Thoracic aorta (tissue), 2 donors: ENCODE measurements around the gene HPS4. TPM values are rescaled to one million over a fixed set of nuclear protein-coding genes. Genes with fewer than 3 reads are reported as not detected.

Experiments
- ATAC-seq: fragments of 150-250 bp; one replicate; pipeline ENCODE4 v1.8.0; 2017; ENCODE audit warnings: low read depth; ENCODE audit not compliant: insufficient number of reproducible peaks, low FRiP score
- DNase-seq: peaks from one replicate; pipeline ENCODE4 v3.0.0-alpha.2; 2020; ENCODE audit warnings: low spot score
- H3K27ac ChIP-seq, 2 donors: fragments of 200-600 bp; sonication (generic); 1 replicate in 1 of 2; 2 replicates in 1 of 2; pipeline ENCODE4 v1.5.1; 2016; ENCODE audit warnings: mild to moderate bottlenecking in 2 of 2, moderate library complexity in 2 of 2
- H3K27me3 ChIP-seq: fragments of 200-600 bp; sonication (generic); replicated peaks from 2 replicates; pipeline ENCODE4 v1.6.0; 2016; ENCODE audit warnings: mild to moderate bottlenecking; ENCODE audit not compliant: insufficient read depth
- H3K36me3 ChIP-seq: fragments of 200-600 bp; sonication (generic); one replicate; pipeline ENCODE4 v1.5.1; 2016
- H3K4me1 ChIP-seq, 2 donors: fragments of 200-600 bp; sonication (generic); 1 replicate in 1 of 2; 2 replicates in 1 of 2; pipeline versions ENCODE4 v1.5.1 to v1.6.0; 2016; ENCODE audit warnings: low read depth in 2 of 2, mild to moderate bottlenecking in 1 of 2; ENCODE audit not compliant: control insufficient read depth in 1 of 2
- H3K4me3 ChIP-seq: fragments of 200-600 bp; sonication (generic); 2 replicates; pipeline ENCODE4 v1.5.1; 2016; ENCODE audit warnings: mild to moderate bottlenecking
- H3K9me3 ChIP-seq: fragments of 200-600 bp; sonication (generic); 2 replicates; pipeline ENCODE4 v1.5.1; 2016
- total RNA-seq, 2 donors: library from RNA; depleted of rRNA; stranded (reverse); fragments of >200 nt; gene quantifications; one replicate each; pipeline versions ENCODE4 v1.1.0 to v1.2.3, GENCODE V29; 2016
- TF ChIP-seq, protein P1 (sequence below): fragments of 200-600 bp; sonication (generic); IDR thresholded peaks from one replicate; pipeline ENCODE4 v1.5.1; 2019; ENCODE audit warnings: antibody characterized with exemption

HPS4 gene
- total RNA-seq, 2 donors from 2014 or later, result 26.5 to 27.8 TPM

DNA sequence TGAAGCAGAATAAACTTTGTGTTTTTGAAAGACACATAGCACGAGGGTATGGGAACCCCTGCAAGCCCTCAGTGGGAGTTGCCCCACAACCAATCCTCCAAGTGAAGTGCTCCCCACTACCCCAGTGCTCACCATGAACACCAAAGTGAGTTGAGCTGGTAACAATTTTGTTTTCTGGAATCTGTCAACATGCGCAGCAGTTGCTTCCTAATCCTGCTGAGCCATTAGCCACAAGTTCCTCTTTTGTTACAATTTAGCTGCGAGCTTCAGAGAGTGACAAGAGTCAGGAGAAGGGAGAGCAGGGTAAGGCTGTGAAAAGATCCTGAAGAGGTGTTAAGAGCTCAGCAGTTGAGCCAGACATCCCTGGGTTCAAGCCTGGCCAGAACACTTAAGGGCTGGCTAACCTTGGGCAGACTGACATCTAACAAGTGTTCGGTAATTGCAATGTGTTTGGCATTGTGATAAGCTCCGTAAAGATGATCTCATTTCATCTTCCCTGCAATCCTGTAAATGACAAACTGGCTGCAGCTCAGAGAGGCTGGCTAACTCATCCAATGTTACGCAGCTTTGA is 78.6 kb downstream of the HPS4 start:
- Histone ChIP-seq H3K36me3 (no peaks in the 10 kb centered on the region), H3K9me3 (no peaks in the 10 kb centered on the region), H3K27ac (no peak overlapping the region), H3K4me1 (no peaks in the 10 kb centered on the region), H3K4me3 (no peak overlapping the region), H3K27me3 (no peaks in the 10 kb centered on the region)
- ATAC-seq, result no peak
- TF ChIP-seq, protein P1, sequence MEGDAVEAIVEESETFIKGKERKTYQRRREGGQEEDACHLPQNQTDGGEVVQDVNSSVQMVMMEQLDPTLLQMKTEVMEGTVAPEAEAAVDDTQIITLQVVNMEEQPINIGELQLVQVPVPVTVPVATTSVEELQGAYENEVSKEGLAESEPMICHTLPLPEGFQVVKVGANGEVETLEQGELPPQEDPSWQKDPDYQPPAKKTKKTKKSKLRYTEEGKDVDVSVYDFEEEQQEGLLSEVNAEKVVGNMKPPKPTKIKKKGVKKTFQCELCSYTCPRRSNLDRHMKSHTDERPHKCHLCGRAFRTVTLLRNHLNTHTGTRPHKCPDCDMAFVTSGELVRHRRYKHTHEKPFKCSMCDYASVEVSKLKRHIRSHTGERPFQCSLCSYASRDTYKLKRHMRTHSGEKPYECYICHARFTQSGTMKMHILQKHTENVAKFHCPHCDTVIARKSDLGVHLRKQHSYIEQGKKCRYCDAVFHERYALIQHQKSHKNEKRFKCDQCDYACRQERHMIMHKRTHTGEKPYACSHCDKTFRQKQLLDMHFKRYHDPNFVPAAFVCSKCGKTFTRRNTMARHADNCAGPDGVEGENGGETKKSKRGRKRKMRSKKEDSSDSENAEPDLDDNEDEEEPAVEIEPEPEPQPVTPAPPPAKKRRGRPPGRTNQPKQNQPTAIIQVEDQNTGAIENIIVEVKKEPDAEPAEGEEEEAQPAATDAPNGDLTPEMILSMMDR, result no peak
- no peak for DNase-seq

DNA sequence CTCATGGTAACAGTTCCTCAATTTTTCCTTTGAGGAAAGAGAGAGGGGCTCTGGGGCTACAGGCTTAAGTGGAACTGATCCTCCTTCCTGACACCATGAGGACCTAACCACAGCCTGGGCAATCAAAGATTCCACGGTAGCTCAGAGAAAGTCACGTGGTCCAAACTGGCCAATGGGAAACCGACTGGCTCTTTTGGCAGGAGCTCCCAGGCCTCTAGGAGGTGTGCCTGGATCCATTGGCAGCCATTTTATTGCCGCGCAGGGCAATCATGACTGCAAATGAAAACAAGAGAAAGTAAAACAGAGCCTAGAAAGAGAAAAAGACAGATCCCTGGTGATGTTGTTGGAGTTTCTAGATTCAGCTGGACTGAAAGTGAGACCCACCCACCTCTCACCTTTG is 81.9 kb downstream of the HPS4 start:
- Histone ChIP-seq H3K9me3 (no peaks in the 10 kb centered on the region), H3K4me3 (no peak overlapping the region), H3K4me1 (no peaks in the 10 kb centered on the region), H3K27me3 (no peaks in the 10 kb centered on the region), H3K36me3 (no peaks in the 10 kb centered on the region), H3K27ac (no peak overlapping the region)
- no peak for DNase-seq
- ATAC-seq, result no peak
- TF ChIP-seq, protein P1, result no peak

Other genes starting within 250 kb of the HPS4 start
- gene ASPHD2, start 54.5 kb downstream of the HPS4 start, total RNA-seq, result 1 to 10 TPM; 1.6 to 2.6 TPM
- gene SRRD, start 94 bp upstream of the HPS4 start, total RNA-seq, result 10 to 100 TPM in 1 of 2 donors, 1 to 10 TPM in 1; 8.3 to 31.3 TPM
- gene TFIP11, start 28.7 kb upstream of the HPS4 start, total RNA-seq, result 10 to 100 TPM; 21.7 to 60.6 TPM
- gene TPST2, start 106.3 kb upstream of the HPS4 start, total RNA-seq, result 10 to 100 TPM; 37.7 to 82.3 TPM
- 1 to 10 TPM in 1 of 2 donors, under 1 TPM in 1; 0.71 to 2.6 TPM for gene CRYBB1, start 134.2 kb upstream of the HPS4 start, total RNA-seq
- gene CRYBA4, start 138.2 kb upstream of the HPS4 start, total RNA-seq, result not detected
- 1 to 10 TPM in 1 of 2 donors, under 1 TPM in 1; 0.81 to 3.6 TPM for gene MIAT, start 173.8 kb upstream of the HPS4 start, total RNA-seq